Loucy (cell line): Measurements from ENCODE around the gene PROC.

Experiments used
- CTCF ChIP-seq: fragments of 200-600 bp; sonication (generic); conservative IDR thresholded peaks from 2 replicates; pipeline ENCODE4 v1.5.1; 2014; ENCODE audit warnings: mild to moderate bottlenecking, antibody characterized with exemption, low read length
- EZH2phosphoT487 ChIP-seq: fragments of 200-600 bp; IDR thresholded peaks from 2 replicates; pipeline ENCODE4 v1.6.1; 2018; ENCODE audit warnings: antibody characterized with exemption, mild to moderate bottlenecking, moderate library complexity, borderline replicate concordance

- TF ChIP-seq CTCF (no peak), EZH2phosphoT487 (no peak)
Measured at GRCh38 chr2:127394492-127394891, 23.7 kb upstream of the PROC start.
